Mesothelial cell of epicardium (in vitro differentiated cells): Measurements from ENCODE around the gene CTU1. TPM values are rescaled to one million over a fixed set of nuclear protein-coding genes. Genes with fewer than 3 reads are reported as not detected.

Source experiments
- DNase-seq, 2 experiments: peaks; one replicate each; pipeline ENCODE4 v3.0.0; 2021; ENCODE audit warnings: low spot score in 2 of 2; ENCODE audit not compliant: unreplicated experiment in 2 of 2
- H3K27ac Mint-ChIP-seq: 2 replicates; pipeline ENCODE4 v1.8.0; 2021; ENCODE audit warnings: mixed read lengths
- H3K27me3 Mint-ChIP-seq: 2 replicates; pipeline ENCODE4 v1.8.0; 2021; ENCODE audit warnings: low read depth, mixed read lengths
- H3K36me3 Mint-ChIP-seq: 2 replicates; pipeline ENCODE4 v1.8.0; 2021; ENCODE audit warnings: mixed read lengths
- H3K4me1 Mint-ChIP-seq: 2 replicates; pipeline ENCODE4 v1.8.0; 2021; ENCODE audit warnings: mixed read lengths
- H3K4me3 Mint-ChIP-seq: 2 replicates; pipeline ENCODE4 v1.8.0; 2021; ENCODE audit warnings: mild to moderate bottlenecking, moderate library complexity, mixed read lengths
- H3K9me3 Mint-ChIP-seq: 2 replicates; pipeline ENCODE4 v1.8.0; 2021; ENCODE audit warnings: mixed read lengths
- total RNA-seq: library from RNA; stranded (reverse); gene quantifications from 3 replicates; pipeline ENCODE4 v1.2.1, GENCODE V29; 2021
- TF ChIP-seq, protein P1 (sequence below): fragments of 200-600 bp; sonication (generic); IDR thresholded peaks from one replicate; pipeline ENCODE4 v1.5.0; 2021; ENCODE audit warnings: antibody characterized with exemption; ENCODE audit not compliant: unreplicated experiment

Gene CTU1
- total RNA-seq, 1 donor from 2014 or later: 7.7 TPM

GRCh38 chr19:51124729-51125128 is 16.5 kb upstream of the CTU1 start, which contains the start of gene SIGLEC9:
SIGLEC9 (plus strand) TSS chr19:51124906; CDS start chr19:51124975, 69 bp downstream.
- TF ChIP-seq, protein P1, sequence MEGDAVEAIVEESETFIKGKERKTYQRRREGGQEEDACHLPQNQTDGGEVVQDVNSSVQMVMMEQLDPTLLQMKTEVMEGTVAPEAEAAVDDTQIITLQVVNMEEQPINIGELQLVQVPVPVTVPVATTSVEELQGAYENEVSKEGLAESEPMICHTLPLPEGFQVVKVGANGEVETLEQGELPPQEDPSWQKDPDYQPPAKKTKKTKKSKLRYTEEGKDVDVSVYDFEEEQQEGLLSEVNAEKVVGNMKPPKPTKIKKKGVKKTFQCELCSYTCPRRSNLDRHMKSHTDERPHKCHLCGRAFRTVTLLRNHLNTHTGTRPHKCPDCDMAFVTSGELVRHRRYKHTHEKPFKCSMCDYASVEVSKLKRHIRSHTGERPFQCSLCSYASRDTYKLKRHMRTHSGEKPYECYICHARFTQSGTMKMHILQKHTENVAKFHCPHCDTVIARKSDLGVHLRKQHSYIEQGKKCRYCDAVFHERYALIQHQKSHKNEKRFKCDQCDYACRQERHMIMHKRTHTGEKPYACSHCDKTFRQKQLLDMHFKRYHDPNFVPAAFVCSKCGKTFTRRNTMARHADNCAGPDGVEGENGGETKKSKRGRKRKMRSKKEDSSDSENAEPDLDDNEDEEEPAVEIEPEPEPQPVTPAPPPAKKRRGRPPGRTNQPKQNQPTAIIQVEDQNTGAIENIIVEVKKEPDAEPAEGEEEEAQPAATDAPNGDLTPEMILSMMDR: no peak
- peaks cover 19% of the 10 kb centered on the region for H3K4me1 Mint-ChIP-seq
- peaks cover 21% of the 10 kb centered on the region for H3K27me3 Mint-ChIP-seq
- H3K36me3 Mint-ChIP-seq: no peaks in the 10 kb centered on the region
- no peaks in the 10 kb centered on the region for H3K9me3 Mint-ChIP-seq
- no peak within 1 kb of the TSS for H3K27ac Mint-ChIP-seq
- no peak for DNase-seq
- H3K4me3 Mint-ChIP-seq: no peak within 1 kb of the TSS

GRCh38 chr19:51124216-51124615 is 16.0 kb upstream of the CTU1 start:
- Mint-ChIP-seq H3K27me3 (peaks cover 21% of the 10 kb centered on the region), H3K9me3 (no peaks in the 10 kb centered on the region), H3K27ac (no peak overlapping the region), H3K4me1 (peaks cover 16% of the 10 kb centered on the region), H3K4me3 (no peak overlapping the region), H3K36me3 (no peaks in the 10 kb centered on the region)
- TF ChIP-seq, protein P1: no peak
- DNase-seq: no peak

- no peaks in the 10 kb centered on the region for H3K9me3 Mint-ChIP-seq
- H3K27ac Mint-ChIP-seq: no peak overlapping the region
- H3K36me3 Mint-ChIP-seq: no peaks in the 10 kb centered on the region
- DNase-seq: no peak
- H3K4me3 Mint-ChIP-seq: no peak overlapping the region
- H3K4me1 Mint-ChIP-seq: peaks cover 13% of the 10 kb centered on the region
- TF ChIP-seq, protein P1: no peak
- H3K27me3 Mint-ChIP-seq: peaks cover 25% of the 10 kb centered on the region
Observed at GRCh38 chr19:51123802-51124201, 15.6 kb upstream of the CTU1 start.

- DNase-seq: no peak
- H3K4me1 Mint-ChIP-seq: peaks cover 9% of the 10 kb centered on the region
- TF ChIP-seq, protein P1: no peak
Observed at GRCh38 chr19:51123381-51123800, 15.2 kb upstream of the CTU1 start.

GRCh38 chr19:51122112-51122981 is 14.1 kb upstream of the CTU1 start:
- H3K27ac Mint-ChIP-seq: no peak overlapping the region
- TF ChIP-seq, protein P1: no peak
- no peaks in the 10 kb centered on the region for H3K36me3 Mint-ChIP-seq
- DNase-seq: no peak
- no peaks in the 10 kb centered on the region for H3K9me3 Mint-ChIP-seq
- peaks cover 33% of the 10 kb centered on the region for H3K27me3 Mint-ChIP-seq
- no peaks in the 10 kb centered on the region for H3K4me1 Mint-ChIP-seq
- H3K4me3 Mint-ChIP-seq: no peak overlapping the region

More at GRCh38 chr19:51123381-51123800, 15.2 kb upstream of the CTU1 start:
- Mint-ChIP-seq H3K27ac (no peak overlapping the region), H3K4me3 (no peak overlapping the region), H3K9me3 (no peaks in the 10 kb centered on the region), H3K36me3 (no peaks in the 10 kb centered on the region), H3K27me3 (peaks cover 25% of the 10 kb centered on the region)
